Measurements from ENCODE around the gene AXIN1.
"Not testable (repeated sequence)": the region's sequence is repeated elsewhere in the genome, so short reads cannot be mapped to it uniquely, and the experiment has no call there.

Gene AXIN1

GRCh38 chr16:280991-281659, 71.4 kb downstream of the AXIN1 start:
- no peak for DNase-seq

- no peak for DNase-seq
Measured at GRCh38 chr16:280552-280951, 72.0 kb downstream of the AXIN1 start, which contains the start of gene ARHGDIG. TSS of gene ARHGDIG (plus strand) at chr16:280591. CDS start at chr16:280681, 90 bp downstream.

GRCh38 chr16:280005-280460, 72.5 kb downstream of the AXIN1 start:
- no peak for DNase-seq

GRCh38 chr16:279531-279930, 73.0 kb downstream of the AXIN1 start:
- DNase-seq: no peak

GRCh38 chr16:278863-279366, 73.6 kb downstream of the AXIN1 start:
- no peak for DNase-seq

- no peak for DNase-seq
Measured at GRCh38 chr16:276426-277077, 76.0 kb downstream of the AXIN1 start.

GRCh38 chr16:275786-276232, 76.7 kb downstream of the AXIN1 start, which contains the start of gene RGS11:
TSS of gene RGS11 (minus strand) at chr16:275944. CDS start at chr16:275911, 33 bp downstream.
- no peak for DNase-seq

- DNase-seq: no peak
Measured at GRCh38 chr16:275041-275641, 77.4 kb downstream of the AXIN1 start.

- no peak for DNase-seq
Measured at GRCh38 chr16:273547-274421, 78.7 kb downstream of the AXIN1 start.

GRCh38 chr16:272633-273546, 79.6 kb downstream of the AXIN1 start:
- DNase-seq: no peak

- no peak for DNase-seq
Measured at GRCh38 chr16:270381-271255, 81.9 kb downstream of the AXIN1 start.

- DNase-seq: no peak
Measured at GRCh38 chr16:269061-269796, 83.3 kb downstream of the AXIN1 start.

GRCh38 chr16:268141-269053, 84.1 kb downstream of the AXIN1 start:
- DNase-seq: no peak

- DNase-seq: not testable (repeated sequence)
Measured at GRCh38 chr16:267562-267961, 85.0 kb downstream of the AXIN1 start.

GRCh38 chr16:266258-267164, 86.0 kb downstream of the AXIN1 start:
- no peak for DNase-seq

GRCh38 chr16:265711-266110, 86.8 kb downstream of the AXIN1 start:
- no peak for DNase-seq

- no peak for DNase-seq
Measured at GRCh38 chr16:265002-265529, 87.5 kb downstream of the AXIN1 start.
